ENCODE results near the gene MRFAP1. TPM values are rescaled to one million over a fixed set of nuclear protein-coding genes. Genes with fewer than 3 reads are reported as not detected.
A peak's percentile ranks its signal among the peaks of the same experiment; 100 is the strongest.

The MRFAP1 gene
- polyA plus RNA-seq, 3 donors = 72.1 to 180 (median 171) TPM

GRCh38 chr4:6662591-6662990 lies 22.1 kb downstream of the MRFAP1 start:
- peaks cover 49 to 78% of the 10 kb centered on the region in 2 donors for H3K27me3 ChIP-seq (ENCODE audit: control insufficient read depth in 2 of 2, insufficient read depth in 2 of 2, low read length in 2 of 2)
- peaks cover 0 to 7% of the 10 kb centered on the region in 2 donors for H3K9me3 ChIP-seq (replicated peaks in 1 of 2; ENCODE audit: control insufficient read depth in 1 of 2, insufficient read depth in 1 of 2, low read length in 2 of 2)
- no peak overlapping the region for H3K27ac ChIP-seq (ENCODE audit: low read depth in 1 of 2, low read length in 2 of 2)
- WGBS (ENCODE audit: insufficient coverage) = no CpG with 5 or more reads among the region's 3 CpGs
- no peak overlapping the region for H3K4me2 ChIP-seq (replicated peaks; ENCODE audit: extremely low read depth, low read length, poor library complexity, severe bottlenecking)
- intact Hi-C loops (cut with micrococcal nuclease) = no loop called here
- H3K36me3 ChIP-seq (replicated peaks in 1 of 2; ENCODE audit: control insufficient read depth in 1 of 2, insufficient read depth in 2 of 2, low read length in 2 of 2) = no peaks in the 10 kb centered on the region
- H2AFZ ChIP-seq (ENCODE audit: insufficient read depth, low read depth, low read length, poor library complexity, severe bottlenecking) = no peak overlapping the region
- Mint-ChIP-seq H3K9me3 (peaks cover 0 to 18% (median 4%) of the 10 kb centered on the region in 7 donors), H3K4me1 (peaks cover 12% of the 10 kb centered on the region), H3K27me3 (ENCODE audit: low read depth in 3 of 3) (peaks cover 0 to 63% (median 59%) of the 10 kb centered on the region in 3 donors), H3K36me3 (peaks cover 0 to 5% of the 10 kb centered on the region in 2 donors), H3K27ac (no peak overlapping the region), H3K4me3 (peak overlapping the region in 1 of 2 donors; percentile 70)
- no peaks in the 10 kb centered on the region for H3K79me2 ChIP-seq (ENCODE audit: insufficient read depth, low read length)
- no peak for DNase-seq
- H3K4me3 ChIP-seq (replicated peaks in 1 of 3; ENCODE audit: low read depth in 2 of 3, low read length in 3 of 3) = no peak overlapping the region
- no peak overlapping the region for H3K9ac ChIP-seq (ENCODE audit: insufficient read depth, low read length, poor library complexity, severe bottlenecking)
- no peak for TF ChIP-seq CTCF (IDR thresholded peaks at IDR 0.05)
- peaks cover 9 to 19% of the 10 kb centered on the region in 2 donors for H3K4me1 ChIP-seq (ENCODE audit: control insufficient read depth in 1 of 2, insufficient read depth in 2 of 2, low read length in 2 of 2)
- H4K20me1 ChIP-seq (ENCODE audit: insufficient read depth, low read length) = no peaks in the 10 kb centered on the region

- no peak overlapping the region for H3K4me3 ChIP-seq (replicated peaks in 1 of 3; ENCODE audit: low read depth in 2 of 3, low read length in 3 of 3)
- peaks cover 45 to 66% of the 10 kb centered on the region in 2 donors for H3K27me3 ChIP-seq (ENCODE audit: control insufficient read depth in 2 of 2, insufficient read depth in 2 of 2, low read length in 2 of 2)
- no peak for DNase-seq
- Mint-ChIP-seq H3K4me1 (peaks cover 6% of the 10 kb centered on the region), H3K9me3 (peaks cover 0 to 14% (median 4%) of the 10 kb centered on the region in 7 donors), H3K27ac (no peak overlapping the region), H3K36me3 (peaks cover 0 to 2% of the 10 kb centered on the region in 2 donors), H3K27me3 (ENCODE audit: low read depth in 3 of 3) (peaks cover 2 to 58% (median 51%) of the 10 kb centered on the region in 3 donors), H3K4me3 (peak overlapping the region; percentile 3 to 72)
- H2AFZ ChIP-seq (ENCODE audit: insufficient read depth, low read depth, low read length, poor library complexity, severe bottlenecking) = no peak overlapping the region
- WGBS (ENCODE audit: insufficient coverage) = 20% methylated on average over 55 of the region's 55 CpGs
- intact Hi-C loops (cut with micrococcal nuclease) = no loop called here
- H3K36me3 ChIP-seq (replicated peaks in 1 of 2; ENCODE audit: control insufficient read depth in 1 of 2, insufficient read depth in 2 of 2, low read length in 2 of 2) = no peaks in the 10 kb centered on the region
- H3K27ac ChIP-seq (ENCODE audit: low read depth in 1 of 2, low read length in 2 of 2) = no peak overlapping the region
- H3K79me2 ChIP-seq (ENCODE audit: insufficient read depth, low read length) = no peaks in the 10 kb centered on the region
- H3K9me3 ChIP-seq (replicated peaks in 1 of 2; ENCODE audit: control insufficient read depth in 1 of 2, insufficient read depth in 1 of 2, low read length in 2 of 2) = peaks cover 0 to 7% of the 10 kb centered on the region in 2 donors
- no peaks in the 10 kb centered on the region for H4K20me1 ChIP-seq (ENCODE audit: insufficient read depth, low read length)
- peaks cover 9 to 13% of the 10 kb centered on the region in 2 donors for H3K4me1 ChIP-seq (ENCODE audit: control insufficient read depth in 1 of 2, insufficient read depth in 2 of 2, low read length in 2 of 2)
- no peak overlapping the region for H3K4me2 ChIP-seq (replicated peaks; ENCODE audit: extremely low read depth, low read length, poor library complexity, severe bottlenecking)
- H3K9ac ChIP-seq (ENCODE audit: insufficient read depth, low read length, poor library complexity, severe bottlenecking) = no peak overlapping the region
- TF ChIP-seq CTCF (IDR thresholded peaks at IDR 0.05) = no peak
These were observed 23.3 kb downstream of the MRFAP1 start for GRCh38 chr4:6663596-6664393.

All from CD14-positive monocyte (primary cell).